Stimulated activated CD8-positive, alpha-beta memory T cell treated with anti-CD3 and anti-CD28 coated beads, Interleukin-15, amount 100 ng/mL, for 48 hours (primary cell): ENCODE measurements around the gene CDH4.
A peak's percentile ranks its signal among the peaks of the same experiment; 100 is the strongest.

ENCODE experiments used
- DNase-seq, 2 donors: peaks; one replicate each; pipeline ENCODE4 v3.0.0-alpha.2; 2020; ENCODE audit warnings: low read depth in 2 of 2

The CDH4 gene

GRCh38 chr20:61710108-61710507, 458.0 kb downstream of the CDH4 start:
- no peak for DNase-seq

- DNase-seq = no peak
Measured at GRCh38 chr20:61712688-61713087, 460.6 kb downstream of the CDH4 start.

GRCh38 chr20:61718361-61719005, 466.4 kb downstream of the CDH4 start:
- no peak for DNase-seq

- peak; percentile 19 to 34 for DNase-seq
Measured at GRCh38 chr20:61719691-61720347, 467.8 kb downstream of the CDH4 start.

- no peak for DNase-seq
Measured at GRCh38 chr20:61720348-61720696, 468.3 kb downstream of the CDH4 start.

GRCh38 chr20:61722146-61722678, 470.2 kb downstream of the CDH4 start:
- no peak for DNase-seq

GRCh38 chr20:61723529-61724257, 471.6 kb downstream of the CDH4 start:
- DNase-seq = no peak

GRCh38 chr20:61724376-61724775, 472.3 kb downstream of the CDH4 start:
- DNase-seq = no peak

GRCh38 chr20:61725145-61725544, 473.1 kb downstream of the CDH4 start:
- no peak for DNase-seq

GRCh38 chr20:61725966-61726365, 473.9 kb downstream of the CDH4 start:
- DNase-seq = no peak

- no peak for DNase-seq
Measured at GRCh38 chr20:61726979-61727378, 474.9 kb downstream of the CDH4 start.

GRCh38 chr20:61727761-61728160, 475.7 kb downstream of the CDH4 start:
- no peak for DNase-seq

- no peak for DNase-seq
Measured at GRCh38 chr20:61728326-61728725, 476.3 kb downstream of the CDH4 start.

GRCh38 chr20:61728786-61729770, 477.0 kb downstream of the CDH4 start:
- no peak for DNase-seq

GRCh38 chr20:61730631-61731362, 478.7 kb downstream of the CDH4 start:
- no peak for DNase-seq

GRCh38 chr20:61731363-61732181, 479.5 kb downstream of the CDH4 start:
- DNase-seq = no peak

GRCh38 chr20:61732511-61733210, 480.6 kb downstream of the CDH4 start:
- DNase-seq = no peak

- no peak for DNase-seq
Measured at GRCh38 chr20:61733216-61733615, 481.2 kb downstream of the CDH4 start.
